ENCODE measurements around the gene GSTP1.

The GSTP1 gene

GRCh38 chr11:67606492-67607295 is 23.1 kb downstream of the GSTP1 start, which contains the start of gene NDUFV1:
NDUFV1 (plus strand) TSS chr11:67606936; CDS start chr11:67607005, 69 bp downstream.
- DNase-seq (ENCODE audit: low read depth, low spot score) = no peak
- POLR2A ChIA-PET = no interaction called here
- CTCF ChIA-PET = interaction anchor here (1.6 to 3.0 kb wide), 2 partner anchors 8 to 10 kb away, joined by 12 to 14 read pairs; no protein-coding TSS in a partner anchor
- peak within 1 kb of the TSS; percentile 91 for H3K4me3 ChIP-seq (ENCODE audit: low read depth, low read length)
- peak; percentile 83 for TF ChIP-seq CTCF (IDR thresholded peaks at IDR 0.05; ENCODE audit: insufficient read depth, low read length, missing control alignments)

- ChIA-PET CTCF (interaction anchor here (0.6 to 3.0 kb wide), 5 partner anchors 9 to 34 kb away, joined by 3 to 33 read pairs (median 5); partner anchors contain the start of gene NUDT8), POLR2A (no interaction called here)
- no peak for DNase-seq (ENCODE audit: low read depth, low spot score)
- TF ChIP-seq CTCF (IDR thresholded peaks at IDR 0.05; ENCODE audit: insufficient read depth, low read length, missing control alignments) = no peak
- peak overlapping the region; percentile 91 for H3K4me3 ChIP-seq (ENCODE audit: low read depth, low read length)
These were observed 23.9 kb downstream of the GSTP1 start for GRCh38 chr11:67607507-67607906.

DNA sequence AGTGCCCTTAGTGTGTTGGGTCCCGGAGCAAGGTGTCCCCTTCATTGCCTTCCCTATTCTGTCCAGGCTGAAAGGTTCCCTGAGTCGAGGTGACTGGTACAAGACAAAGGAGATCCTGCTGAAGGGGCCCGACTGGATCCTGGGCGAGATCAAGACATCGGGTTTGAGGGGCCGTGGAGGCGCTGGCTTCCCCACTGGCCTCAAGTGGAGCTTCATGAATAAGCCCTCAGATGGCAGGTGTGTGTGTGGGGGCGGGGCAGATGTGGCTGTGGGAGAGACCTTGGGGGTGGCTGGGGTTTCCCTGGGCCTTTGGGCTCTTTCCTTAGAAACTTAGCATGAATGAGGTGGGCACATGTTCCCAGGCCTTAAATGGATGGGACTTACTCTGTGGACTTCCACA is 24.9 kb downstream of the GSTP1 start:
- POLR2A ChIA-PET = no interaction called here
- no peak for TF ChIP-seq CTCF (IDR thresholded peaks at IDR 0.05; ENCODE audit: insufficient read depth, low read length, missing control alignments)
- H3K4me3 ChIP-seq (ENCODE audit: low read depth, low read length) = no peak overlapping the region
- DNase-seq (ENCODE audit: low read depth, low spot score) = no peak
- CTCF ChIA-PET = interaction anchor here (0.8 to 3.0 kb wide), 6 partner anchors 9 to 51 kb away, joined by 3 to 33 read pairs (median 4); partner anchors contain the start of gene NUDT8

DNA sequence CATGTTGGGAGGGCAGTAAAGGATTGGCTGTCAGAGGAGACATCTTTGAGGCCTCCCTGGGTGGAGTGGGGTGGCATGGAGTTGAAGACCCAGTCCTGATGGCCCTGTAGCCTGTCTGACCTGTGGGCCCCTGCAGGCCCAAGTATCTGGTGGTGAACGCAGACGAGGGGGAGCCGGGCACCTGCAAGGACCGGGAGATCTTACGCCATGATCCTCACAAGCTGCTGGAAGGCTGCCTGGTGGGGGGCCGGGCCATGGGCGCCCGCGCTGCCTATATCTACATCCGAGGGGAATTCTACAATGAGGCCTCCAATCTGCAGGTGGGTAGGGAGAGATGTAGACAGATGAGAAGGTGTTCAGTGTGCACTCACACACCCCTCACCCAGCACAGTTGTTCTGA is 25.7 kb downstream of the GSTP1 start:
- ChIA-PET POLR2A (no interaction called here), CTCF (interaction anchor here (0.8 to 3.0 kb wide), 4 partner anchors 8 to 50 kb away, joined by 3 to 33 read pairs (median 8); partner anchors contain the start of gene NUDT8)
- TF ChIP-seq CTCF (IDR thresholded peaks at IDR 0.05; ENCODE audit: insufficient read depth, low read length, missing control alignments) = no peak
- no peak for DNase-seq (ENCODE audit: low read depth, low spot score)
- no peak overlapping the region for H3K4me3 ChIP-seq (ENCODE audit: low read depth, low read length)

DNA sequence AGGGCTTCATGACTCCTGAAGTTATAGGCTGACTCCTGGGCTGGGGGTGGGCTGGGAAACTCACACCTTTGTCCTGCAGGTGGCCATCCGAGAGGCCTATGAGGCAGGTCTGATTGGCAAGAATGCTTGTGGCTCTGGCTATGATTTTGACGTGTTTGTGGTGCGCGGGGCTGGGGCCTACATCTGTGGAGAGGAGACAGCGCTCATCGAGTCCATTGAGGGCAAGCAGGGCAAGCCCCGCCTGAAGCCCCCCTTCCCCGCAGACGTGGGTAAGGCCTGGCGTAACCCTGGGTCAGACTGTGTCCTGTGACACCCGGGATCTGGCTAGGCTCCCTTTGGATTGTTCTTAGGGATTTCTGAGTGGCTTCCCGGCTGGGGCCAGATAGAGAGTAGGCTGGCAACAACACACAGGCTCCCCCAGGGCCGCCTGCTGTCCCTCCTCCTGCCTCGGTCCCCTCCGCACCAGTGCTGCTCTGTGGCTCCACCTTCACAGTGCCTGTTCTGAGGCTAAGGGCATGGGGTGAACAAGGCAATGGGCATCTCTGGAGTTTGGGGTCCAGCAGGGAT is 26.8 kb downstream of the GSTP1 start:
- TF ChIP-seq CTCF (IDR thresholded peaks at IDR 0.05; ENCODE audit: insufficient read depth, low read length, missing control alignments) = no peak
- ChIA-PET CTCF (interaction anchor here (3.0 kb wide), 1 partner anchor 18 kb away, joined by 33 read pairs; the partner anchor contains the start of gene NUDT8), POLR2A (no interaction called here)
- H3K4me3 ChIP-seq (ENCODE audit: low read depth, low read length) = no peak overlapping the region
- no peak for DNase-seq (ENCODE audit: low read depth, low spot score)

DNA sequence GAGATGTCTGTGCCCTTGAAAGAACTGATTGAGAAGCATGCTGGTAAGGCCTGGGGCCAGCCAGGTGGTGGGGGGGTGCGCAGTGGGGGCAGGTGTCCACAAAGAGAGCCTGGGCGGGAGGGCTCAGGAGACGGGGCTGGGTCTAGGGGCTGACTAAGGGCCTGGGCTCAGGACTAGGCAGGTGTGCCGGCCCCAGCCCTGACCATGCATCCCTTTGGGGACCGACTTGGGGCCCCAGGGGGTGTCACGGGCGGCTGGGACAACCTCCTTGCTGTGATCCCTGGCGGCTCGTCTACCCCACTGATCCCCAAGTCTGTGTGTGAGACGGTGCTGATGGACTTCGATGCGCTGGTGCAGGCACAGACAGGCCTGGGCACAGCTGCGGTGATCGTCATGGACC is 27.6 kb downstream of the GSTP1 start:
- no peak for DNase-seq (ENCODE audit: low read depth, low spot score)
- TF ChIP-seq CTCF (IDR thresholded peaks at IDR 0.05; ENCODE audit: insufficient read depth, low read length, missing control alignments) = no peak
- CTCF ChIA-PET = interaction anchor here (7.7 kb wide), 1 partner anchor 17 kb away, joined by 104 read pairs; the partner anchor contains the start of gene NUDT8
- no peak overlapping the region for H3K4me3 ChIP-seq (ENCODE audit: low read depth, low read length)
- POLR2A ChIA-PET = no interaction called here

Data from AG04449 (cell line).